Subcutaneous abdominal adipose tissue (tissue), 5 donors: ENCODE measurements around the gene FREM3.

Experiments used
- H3K27ac ChIP-seq: one replicate; pipeline ENCODE4 v1.7.0; 2013; ENCODE audit warnings: low read depth, mild to moderate bottlenecking, inconsistent platforms, low read length, moderate library complexity
- H3K27me3 ChIP-seq, 5 donors: one replicate each; pipeline ENCODE4 v1.7.0; 2013; ENCODE audit warnings: low read length in 5 of 5, inconsistent platforms in 1 of 5; ENCODE audit not compliant: control insufficient read depth in 5 of 5, insufficient read depth in 4 of 5
- H3K36me3 ChIP-seq, 5 donors: one replicate each; pipeline ENCODE4 v1.7.0; 2013; ENCODE audit warnings: low read length in 5 of 5; ENCODE audit not compliant: control insufficient read depth in 5 of 5, insufficient read depth in 5 of 5
- H3K4me1 ChIP-seq, 5 donors: one replicate each; pipeline ENCODE4 v1.7.0; 2013; ENCODE audit warnings: low read length in 5 of 5, mild to moderate bottlenecking in 3 of 5, moderate library complexity in 1 of 5; ENCODE audit not compliant: control insufficient read depth in 5 of 5, insufficient read depth in 5 of 5
- H3K4me3 ChIP-seq, 5 donors: one replicate each; pipeline ENCODE4 v1.7.0; 2013; ENCODE audit warnings: low read length in 5 of 5, low read depth in 1 of 5
- H3K9ac ChIP-seq, 5 donors: one replicate each; pipeline ENCODE4 v1.7.0; 2013; ENCODE audit warnings: low read length in 5 of 5, mild to moderate bottlenecking in 4 of 5, moderate library complexity in 3 of 5
- H3K9me3 ChIP-seq, 5 donors: one replicate each; pipeline ENCODE4 v1.7.0; 2013; ENCODE audit warnings: low read length in 5 of 5; ENCODE audit not compliant: control insufficient read depth in 5 of 5
- donor health status: healthy.
- donor health status: healthy.
- donor health status: healthy.
- donor health status: healthy.
- donor health status: healthy.

FREM3 gene

GRCh38 chr4:143597276-143597675 is 103.2 kb downstream of the FREM3 start:
- Histone ChIP-seq H3K27me3 (no peaks in the 10 kb centered on the region), H3K9me3 (no peaks in the 10 kb centered on the region), H3K9ac (no peak overlapping the region), H3K27ac (no peak overlapping the region), H3K36me3 (no peaks in the 10 kb centered on the region), H3K4me3 (no peak overlapping the region), H3K4me1 (peaks cover 0 to 9% (median 0%) of the 10 kb centered on the region in 5 donors)

- no peaks in the 10 kb centered on the region for H3K36me3 ChIP-seq
- H3K27ac ChIP-seq = no peak overlapping the region
These were observed 112.8 kb downstream of the FREM3 start for GRCh38 chr4:143587703-143588102.

GRCh38 chr4:143586080-143586479 is 114.4 kb downstream of the FREM3 start:
- H3K36me3 ChIP-seq = no peaks in the 10 kb centered on the region
- no peak overlapping the region for H3K9ac ChIP-seq
- H3K4me1 ChIP-seq = peaks cover 0 to 16% (median 0%) of the 10 kb centered on the region in 5 donors
- H3K27ac ChIP-seq = no peak overlapping the region
- no peak overlapping the region for H3K4me3 ChIP-seq
- H3K9me3 ChIP-seq = peaks cover 0 to 13% (median 4%) of the 10 kb centered on the region in 5 donors
- H3K27me3 ChIP-seq = no peaks in the 10 kb centered on the region

More at GRCh38 chr4:143587703-143588102, 112.8 kb downstream of the FREM3 start:
- no peak overlapping the region for H3K4me3 ChIP-seq
- H3K9ac ChIP-seq = no peak overlapping the region
- no peaks in the 10 kb centered on the region for H3K27me3 ChIP-seq
- peaks cover 0 to 5% (median 0%) of the 10 kb centered on the region in 5 donors for H3K4me1 ChIP-seq
- peaks cover 0 to 13% (median 4%) of the 10 kb centered on the region in 5 donors for H3K9me3 ChIP-seq

GRCh38 chr4:143585548-143585947 is 114.9 kb downstream of the FREM3 start:
- Histone ChIP-seq H3K9me3 (peaks cover 0 to 13% (median 4%) of the 10 kb centered on the region in 5 donors), H3K27me3 (no peaks in the 10 kb centered on the region), H3K27ac (no peak overlapping the region), H3K4me1 (peaks cover 0 to 18% (median 0%) of the 10 kb centered on the region in 5 donors), H3K4me3 (no peak overlapping the region), H3K36me3 (no peaks in the 10 kb centered on the region), H3K9ac (no peak overlapping the region)

GRCh38 chr4:143581331-143581946 is 119.0 kb downstream of the FREM3 start:
- Histone ChIP-seq H3K27me3 (no peaks in the 10 kb centered on the region), H3K36me3 (no peaks in the 10 kb centered on the region)

GRCh38 chr4:143575331-143575730 is 125.1 kb downstream of the FREM3 start:
- no peak overlapping the region for H3K4me3 ChIP-seq
- no peak overlapping the region for H3K9ac ChIP-seq
- no peaks in the 10 kb centered on the region for H3K27me3 ChIP-seq
- H3K36me3 ChIP-seq = no peaks in the 10 kb centered on the region
- no peak overlapping the region for H3K27ac ChIP-seq
- no peaks in the 10 kb centered on the region for H3K4me1 ChIP-seq
- no peaks in the 10 kb centered on the region for H3K9me3 ChIP-seq

More at GRCh38 chr4:143581331-143581946, 119.0 kb downstream of the FREM3 start:
- Histone ChIP-seq H3K4me1 (peaks cover 0 to 16% (median 0%) of the 10 kb centered on the region in 5 donors), H3K27ac (no peak overlapping the region), H3K4me3 (no peak overlapping the region), H3K9ac (no peak overlapping the region), H3K9me3 (peaks cover 0 to 13% (median 4%) of the 10 kb centered on the region in 5 donors)

GRCh38 chr4:143564472-143564871 is 136.0 kb downstream of the FREM3 start:
- no peaks in the 10 kb centered on the region for H3K36me3 ChIP-seq
- no peak overlapping the region for H3K4me3 ChIP-seq
- no peak overlapping the region for H3K9ac ChIP-seq
- H3K9me3 ChIP-seq = no peaks in the 10 kb centered on the region
- H3K27ac ChIP-seq = no peak overlapping the region
- H3K27me3 ChIP-seq = no peaks in the 10 kb centered on the region
- H3K4me1 ChIP-seq = peaks cover 2 to 7% (median 5%) of the 10 kb centered on the region in 5 donors

- Histone ChIP-seq H3K27me3 (no peaks in the 10 kb centered on the region), H3K36me3 (peaks cover 3 to 10% (median 8%) of the 10 kb centered on the region in 5 donors), H3K9ac (peak overlapping the region in 4 of 5 donors; percentile 49 to 72 (median 66)), H3K4me3 (peak overlapping the region; percentile 73 to 93 (median 79)), H3K9me3 (no peaks in the 10 kb centered on the region), H3K27ac (no peak overlapping the region), H3K4me1 (peaks cover 2 to 16% (median 13%) of the 10 kb centered on the region in 5 donors)
These were observed 140.7 kb downstream of the FREM3 start for GRCh38 chr4:143559757-143560147.

- H3K4me1 ChIP-seq = peaks cover 2 to 16% (median 13%) of the 10 kb centered on the region in 5 donors
- H3K4me3 ChIP-seq = peak overlapping the region; percentile 73 to 94 (median 79)
- peaks cover 9 to 13% (median 10%) of the 10 kb centered on the region in 5 donors for H3K36me3 ChIP-seq
- peak overlapping the region; percentile 20 for H3K27ac ChIP-seq
- no peaks in the 10 kb centered on the region for H3K9me3 ChIP-seq
- peak overlapping the region; percentile 49 to 72 (median 62) for H3K9ac ChIP-seq
- no peaks in the 10 kb centered on the region for H3K27me3 ChIP-seq
These were observed 141.4 kb downstream of the FREM3 start for GRCh38 chr4:143558823-143559756.

GRCh38 chr4:143558286-143558685 is 142.2 kb downstream of the FREM3 start:
- H3K4me1 ChIP-seq = peaks cover 2 to 16% (median 13%) of the 10 kb centered on the region in 5 donors
- H3K27ac ChIP-seq = no peak overlapping the region
- no peak overlapping the region for H3K9ac ChIP-seq
- no peaks in the 10 kb centered on the region for H3K27me3 ChIP-seq
- no peaks in the 10 kb centered on the region for H3K9me3 ChIP-seq
- peaks cover 9 to 17% (median 13%) of the 10 kb centered on the region in 5 donors for H3K36me3 ChIP-seq
- peak overlapping the region in 2 of 5 donors; percentile 77 to 91 for H3K4me3 ChIP-seq
